HepG2 (cell line): ENCODE data around the gene CGB8.
"Not testable (repeated sequence)": the region's sequence is repeated elsewhere in the genome, so short reads cannot be mapped to it uniquely, and the experiment has no call there.

Experiments used
- CTCF ChIP-seq: sonication (generic); formaldehyde crosslinking; IDR thresholded peaks from 2 replicates; pipeline ENCODE4 v1.5.0; 2020; ENCODE audit warnings: mild to moderate bottlenecking, missing genetic modification reagents, moderate library complexity
- GABPA ChIP-seq, 2 experiments: IDR thresholded peaks; 2 replicates each; pipeline ENCODE4 v1.6.1; 2011 to 2016; ENCODE audit warnings: low read depth in 2 of 2, low read length in 1 of 2, missing biosample characterization in 1 of 2, missing genetic modification characterization in 1 of 2
- NR2C2 ChIP-seq: sonication (generic); formaldehyde crosslinking; IDR thresholded peaks from 2 replicates; pipeline ENCODE4 v1.4.0; 2020; ENCODE audit warnings: missing genetic modification reagents, mild to moderate bottlenecking, moderate library complexity, borderline replicate concordance
- PCBP2 ChIP-seq: fragments of 200-400 bp; formaldehyde crosslinking; optimal IDR thresholded peaks from 2 replicates; pipeline ENCODE3; 2018; ENCODE audit warnings: low read length, low read depth; ENCODE audit not compliant: poor library complexity, severe bottlenecking
- SIN3A ChIP-seq: IDR thresholded peaks from 2 replicates; pipeline ENCODE4 v1.6.1; 2011; ENCODE audit warnings: low read depth, mild to moderate bottlenecking, control low read depth, low read length, borderline replicate concordance
- ZNF280D ChIP-seq: sonication (generic); formaldehyde crosslinking; IDR thresholded peaks from 2 replicates; pipeline ENCODE4 v1.5.1; 2020; ENCODE audit warnings: mild to moderate bottlenecking, missing genetic modification reagents
- ZNF281 ChIP-seq: sonication (generic); formaldehyde crosslinking; IDR thresholded peaks from 2 replicates; pipeline ENCODE4 v1.4.0; 2020; ENCODE audit warnings: missing genetic modification reagents, borderline replicate concordance
- ZNF605 ChIP-seq: sonication (generic); formaldehyde crosslinking; IDR thresholded peaks from 2 replicates; pipeline ENCODE4 v1.8.0; 2022; ENCODE audit warnings: mild to moderate bottlenecking, missing genetic modification reagents
- ZZZ3 ChIP-seq: sonication (generic); formaldehyde crosslinking; IDR thresholded peaks from 2 replicates; pipeline ENCODE4 v1.4.0; 2020; ENCODE audit warnings: missing genetic modification reagents, mild to moderate bottlenecking, borderline replicate concordance

GRCh38 chr19:49042666-49043065, 6.2 kb downstream of the CGB8 start:
- not testable (repeated sequence) for TF ChIP-seq SIN3A; PCBP2; ZNF281; GABPA (IDR thresholded peaks at IDR 0.05; ENCODE audit: low read depth, low read length); GABPA (CRISPR knock-in tag; IDR thresholded peaks at IDR 0.05; ENCODE audit: low read depth); NR2C2 (CRISPR knock-in tag); ZNF280D (CRISPR knock-in tag); CTCF; ZNF605 (CRISPR knock-in tag); ZZZ3 (CRISPR knock-in tag)
